Epithelial cell of esophagus (primary cell): ENCODE measurements around the gene PCDHGB4.
"Not testable (repeated sequence)": the region's sequence is repeated elsewhere in the genome, so short reads cannot be mapped to it uniquely, and the experiment has no call there.

ENCODE experiments used
- DNase-seq: peaks from one replicate; pipeline ENCODE4 v3.0.0; 2010; ENCODE audit warnings: low read depth
- H3K4me3 ChIP-seq: 2 replicates; pipeline ENCODE4 v1.5.1; 2011; ENCODE audit warnings: mild to moderate bottlenecking, low read length, control low read depth
- TF ChIP-seq, protein P1 (sequence below): IDR thresholded peaks from 2 replicates; pipeline ENCODE4 v1.5.1; 2011; ENCODE audit warnings: low read depth, mild to moderate bottlenecking, low read length, control low read depth, inconsistent platforms; ENCODE audit not compliant: insufficient read depth; ENCODE audit errors: missing control alignments

Gene PCDHGB4

DNA sequence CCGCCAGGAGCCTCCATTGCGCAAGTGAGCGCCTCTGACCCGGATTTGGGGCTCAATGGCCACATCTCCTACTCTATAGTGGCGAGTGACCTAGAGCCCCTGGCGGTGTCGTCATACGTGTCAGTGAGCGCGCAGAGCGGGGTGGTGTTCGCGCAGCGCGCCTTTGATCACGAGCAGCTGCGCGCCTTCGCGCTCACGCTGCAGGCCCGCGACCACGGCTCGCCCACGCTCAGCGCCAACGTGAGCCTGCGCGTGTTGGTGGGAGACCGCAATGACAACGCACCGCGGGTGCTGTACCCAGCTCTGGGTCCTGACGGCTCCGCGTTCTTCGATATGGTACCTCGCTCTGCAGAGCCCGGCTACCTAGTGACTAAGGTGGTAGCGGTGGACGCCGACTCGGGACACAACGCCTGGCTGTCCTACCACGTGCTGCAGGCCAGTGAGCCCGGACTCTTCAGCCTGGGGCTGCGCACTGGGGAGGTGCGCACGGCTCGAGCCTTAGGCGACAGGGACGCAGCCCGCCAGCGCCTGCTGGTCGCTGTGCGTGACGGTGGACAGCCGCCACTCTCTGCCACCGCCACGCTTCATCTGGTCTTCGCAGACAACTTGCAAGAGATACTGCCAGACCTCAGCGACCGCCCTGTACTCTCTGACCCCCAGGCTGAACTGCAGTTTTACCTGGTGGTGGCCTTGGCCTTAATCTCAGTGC lies 22.3 kb downstream of the PCDHGB4 start:
- TF ChIP-seq, protein P1, sequence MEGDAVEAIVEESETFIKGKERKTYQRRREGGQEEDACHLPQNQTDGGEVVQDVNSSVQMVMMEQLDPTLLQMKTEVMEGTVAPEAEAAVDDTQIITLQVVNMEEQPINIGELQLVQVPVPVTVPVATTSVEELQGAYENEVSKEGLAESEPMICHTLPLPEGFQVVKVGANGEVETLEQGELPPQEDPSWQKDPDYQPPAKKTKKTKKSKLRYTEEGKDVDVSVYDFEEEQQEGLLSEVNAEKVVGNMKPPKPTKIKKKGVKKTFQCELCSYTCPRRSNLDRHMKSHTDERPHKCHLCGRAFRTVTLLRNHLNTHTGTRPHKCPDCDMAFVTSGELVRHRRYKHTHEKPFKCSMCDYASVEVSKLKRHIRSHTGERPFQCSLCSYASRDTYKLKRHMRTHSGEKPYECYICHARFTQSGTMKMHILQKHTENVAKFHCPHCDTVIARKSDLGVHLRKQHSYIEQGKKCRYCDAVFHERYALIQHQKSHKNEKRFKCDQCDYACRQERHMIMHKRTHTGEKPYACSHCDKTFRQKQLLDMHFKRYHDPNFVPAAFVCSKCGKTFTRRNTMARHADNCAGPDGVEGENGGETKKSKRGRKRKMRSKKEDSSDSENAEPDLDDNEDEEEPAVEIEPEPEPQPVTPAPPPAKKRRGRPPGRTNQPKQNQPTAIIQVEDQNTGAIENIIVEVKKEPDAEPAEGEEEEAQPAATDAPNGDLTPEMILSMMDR = no peak
- no peak overlapping the region for H3K4me3 ChIP-seq
- DNase-seq = no peak

DNA sequence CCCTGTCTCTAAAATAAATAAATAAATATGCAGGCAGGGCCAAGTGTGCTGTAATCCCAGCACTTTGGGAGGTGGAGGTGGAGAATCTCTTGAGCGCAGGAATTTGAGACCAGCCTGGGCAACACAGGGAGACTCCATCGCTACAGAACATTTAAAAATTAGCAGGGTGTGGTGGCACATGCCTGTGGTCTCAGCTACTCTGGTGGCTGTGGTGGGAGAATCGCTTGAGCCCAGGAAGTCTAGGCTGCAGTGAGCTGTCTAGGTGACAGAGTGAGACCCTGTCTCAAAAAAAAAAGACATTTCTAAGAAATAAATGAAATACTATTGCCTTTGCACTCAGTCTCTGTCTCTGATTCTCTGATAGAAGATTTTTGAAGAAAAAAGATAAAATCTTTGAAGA lies 24.1 kb downstream of the PCDHGB4 start:
- no peak for DNase-seq
- TF ChIP-seq, protein P1 = no peak
- H3K4me3 ChIP-seq = no peak overlapping the region

DNA sequence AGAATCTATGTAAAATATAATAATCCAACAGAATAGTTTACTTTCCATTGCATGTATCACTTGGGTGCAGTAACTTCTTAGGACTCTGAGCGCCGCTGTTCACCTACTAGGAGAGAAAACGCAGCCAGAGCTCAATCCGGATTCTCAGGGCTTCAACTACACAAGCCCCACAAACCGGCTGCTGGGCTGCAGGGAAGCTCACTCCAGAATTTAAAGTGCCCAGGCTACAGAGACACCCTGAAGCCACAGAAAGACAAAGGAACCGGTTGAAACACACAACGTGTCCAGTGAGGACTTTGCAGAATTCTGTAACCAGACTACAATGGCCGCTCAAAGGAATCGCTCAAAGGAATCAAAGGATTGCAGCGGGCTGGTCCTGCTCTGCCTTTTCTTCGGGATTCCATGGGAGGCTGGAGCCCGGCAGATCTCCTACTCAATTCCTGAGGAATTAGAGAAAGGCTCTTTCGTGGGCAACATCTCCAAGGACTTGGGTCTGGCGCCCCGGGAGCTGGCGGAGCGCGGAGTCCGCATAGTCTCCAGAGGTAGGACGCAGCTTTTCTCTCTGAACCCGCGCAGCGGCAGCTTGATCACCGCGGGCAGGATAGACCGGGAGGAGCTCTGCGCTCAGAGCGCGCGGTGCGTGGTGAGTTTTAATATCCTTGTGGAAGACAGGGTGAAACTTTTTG lies 25.5 kb downstream of the PCDHGB4 start, which contains the start of gene PCDHGA10:
Gene PCDHGA10, plus strand, starts transcription at position 134 of the 686 bp plus-strand sequence. Its CDS starts 189 bp downstream, at position 323.
- peak within 1 kb of the TSS; percentile 55 for H3K4me3 ChIP-seq
- TF ChIP-seq, protein P1 = peak; percentile 74
- peak; percentile 79 for DNase-seq

DNA sequence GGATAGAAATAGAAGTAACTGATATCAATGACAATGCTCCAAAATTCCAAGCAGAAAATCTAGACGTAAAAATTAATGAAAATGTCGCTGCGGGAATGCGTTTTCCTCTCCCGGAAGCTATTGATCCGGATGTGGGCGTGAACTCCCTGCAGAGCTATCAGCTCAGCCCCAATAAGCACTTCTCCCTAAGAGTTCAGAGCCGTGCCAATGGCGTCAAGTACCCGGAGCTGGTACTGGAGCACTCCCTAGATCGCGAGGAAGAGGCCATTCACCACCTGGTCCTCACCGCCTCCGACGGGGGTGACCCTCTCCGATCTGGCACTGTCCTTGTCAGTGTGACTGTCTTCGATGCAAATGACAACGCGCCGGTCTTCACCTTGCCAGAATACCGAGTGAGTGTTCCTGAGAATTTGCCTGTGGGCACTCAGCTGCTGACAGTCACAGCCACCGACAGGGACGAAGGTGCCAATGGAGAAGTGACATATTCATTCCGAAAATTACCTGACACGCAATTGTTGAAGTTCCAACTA lies 26.1 kb downstream of the PCDHGB4 start:
- DNase-seq = no peak
- H3K4me3 ChIP-seq = peak overlapping the region; percentile 55
- TF ChIP-seq, protein P1 = no peak

DNA sequence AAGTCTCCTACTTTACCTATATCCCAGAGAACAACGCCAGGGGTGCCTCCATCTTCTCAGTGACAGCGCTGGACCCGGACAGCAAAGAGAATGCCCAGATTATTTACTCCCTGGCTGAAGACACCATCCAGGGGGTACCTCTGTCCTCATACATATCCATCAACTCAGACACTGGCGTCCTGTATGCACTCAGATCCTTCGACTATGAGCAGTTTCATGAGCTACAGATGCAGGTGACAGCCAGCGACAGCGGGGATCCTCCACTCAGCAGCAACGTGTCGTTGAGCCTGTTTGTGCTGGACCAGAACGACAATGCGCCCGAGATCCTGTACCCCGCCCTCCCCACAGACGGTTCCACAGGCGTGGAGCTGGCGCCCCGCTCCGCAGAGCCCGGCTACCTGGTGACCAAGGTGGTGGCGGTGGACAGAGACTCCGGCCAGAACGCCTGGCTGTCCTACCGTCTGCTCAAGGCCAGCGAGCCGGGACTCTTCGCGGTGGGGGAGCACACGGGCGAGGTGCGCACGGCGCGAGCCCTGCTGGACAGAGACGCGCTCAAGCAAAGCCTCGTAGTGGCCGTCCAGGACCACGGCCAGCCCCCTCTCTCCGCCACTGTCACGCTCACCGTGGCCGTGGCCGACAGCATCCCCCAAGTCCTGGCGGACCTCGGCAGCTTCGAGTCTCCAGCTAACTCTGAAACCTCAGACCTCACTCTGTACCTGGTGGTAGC lies 27.2 kb downstream of the PCDHGB4 start:
- not testable (repeated sequence) for DNase-seq, H3K4me3 ChIP-seq

DNA sequence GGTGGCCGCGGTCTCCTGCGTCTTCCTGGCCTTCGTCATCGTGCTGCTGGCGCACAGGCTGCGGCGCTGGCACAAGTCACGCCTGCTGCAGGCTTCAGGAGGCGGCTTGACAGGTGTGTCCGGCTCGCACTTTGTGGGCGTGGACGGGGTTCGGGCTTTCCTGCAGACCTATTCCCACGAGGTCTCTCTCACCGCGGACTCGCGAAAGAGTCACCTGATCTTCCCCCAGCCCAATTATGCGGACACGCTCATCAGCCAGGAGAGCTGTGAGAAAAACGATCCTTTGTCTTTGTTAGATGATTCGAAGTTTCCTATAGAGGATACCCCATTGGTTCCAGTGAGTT lies 27.7 kb downstream of the PCDHGB4 start:
- DNase-seq, H3K4me3 ChIP-seq: not testable (repeated sequence)

DNA sequence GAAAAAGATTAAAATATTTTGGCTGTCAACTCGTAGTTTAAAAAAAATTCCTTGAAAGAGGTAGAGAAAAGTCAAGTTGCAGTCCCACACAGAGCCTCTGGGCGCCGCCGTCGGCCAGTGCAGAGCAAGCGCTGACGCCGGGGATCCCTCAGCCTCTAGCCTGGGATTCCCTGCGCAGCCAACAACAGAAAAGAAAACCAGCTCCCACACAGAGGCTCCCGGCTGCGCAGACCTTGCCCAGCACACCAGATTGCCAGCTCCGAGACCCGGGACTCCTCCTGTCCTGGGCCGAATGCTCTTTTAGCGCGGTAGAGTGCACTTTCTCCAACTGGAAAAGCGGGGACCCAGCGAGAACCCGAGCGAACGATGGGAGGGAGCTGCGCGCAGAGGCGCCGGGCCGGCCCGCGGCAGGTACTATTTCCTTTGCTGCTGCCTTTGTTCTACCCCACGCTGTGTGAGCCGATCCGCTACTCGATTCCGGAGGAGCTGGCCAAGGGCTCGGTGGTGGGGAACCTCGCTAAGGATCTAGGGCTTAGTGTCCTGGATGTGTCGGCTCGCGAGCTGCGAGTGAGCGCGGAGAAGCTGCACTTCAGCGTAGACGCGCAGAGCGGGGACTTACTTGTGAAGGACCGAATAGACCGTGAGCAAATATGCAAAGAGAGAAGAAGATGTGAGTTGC lies 30.1 kb downstream of the PCDHGB4 start, which contains the start of gene PCDHGB7:
Gene PCDHGB7, plus strand, starts transcription at position 184 of the 679 bp plus-strand sequence. Its CDS starts 183 bp downstream, at position 367.
- H3K4me3 ChIP-seq = peak within 1 kb of the TSS; percentile 48
- DNase-seq = peak; percentile 84
- TF ChIP-seq, protein P1 = peak; percentile 79
